Common myeloid progenitor, CD34-positive (primary cell): Measurements from ENCODE around the gene RPGRIP1L.

Source experiments
- CTCF ChIA-PET: fragments of 350-600 bp; sonication (Branson Sonifier 250); formaldehyde crosslinking; loops from one replicate; lab custom pipeline; 2021; ENCODE audit warnings: antibody characterized with exemption; lab: Charles Lee
- POLR2A ChIA-PET: fragments of 350-600 bp; sonication (Branson Sonifier 250); formaldehyde crosslinking; loops from one replicate; lab custom pipeline; 2021; ENCODE audit warnings: antibody characterized with exemption; lab: Charles Lee
- DNase-seq, 3 donors: peaks; one replicate each; pipeline versions ENCODE4 v3.0.0 to v3.0.0-alpha.2; 2013
- H3K27ac ChIP-seq, 2 experiments: 1 replicate in 1 of 2; 2 replicates in 1 of 2; pipeline ENCODE4 v1.7.0; 2013; ENCODE audit warnings: inconsistent platforms in 2 of 2, low read length in 2 of 2, mild to moderate bottlenecking in 2 of 2, low read depth in 1 of 2, moderate library complexity in 1 of 2; ENCODE audit not compliant: severe bottlenecking in 2 of 2, insufficient read depth in 1 of 2, poor library complexity in 1 of 2
- H3K27me3 ChIP-seq, 5 experiments: replicated peaks in 2 of 5; 1 replicate in 3 of 5; 2 replicates in 2 of 5; pipeline versions ENCODE4 v1.6.1 to v1.7.0; 2013; ENCODE audit warnings: low read length in 4 of 5, mild to moderate bottlenecking in 2 of 5, moderate library complexity in 2 of 5, inconsistent platforms in 1 of 5; ENCODE audit not compliant: insufficient read depth in 5 of 5, control insufficient read depth in 4 of 5
- H3K36me3 ChIP-seq, 4 experiments: 1 replicate in 2 of 4; 2 replicates in 2 of 4; pipeline versions ENCODE4 v1.6.1 to v1.7.0; 2013; ENCODE audit warnings: low read length in 3 of 4, control low read depth in 1 of 4, mild to moderate bottlenecking in 1 of 4; ENCODE audit not compliant: control insufficient read depth in 4 of 4, insufficient read depth in 4 of 4
- H3K4me1 ChIP-seq, 4 experiments: 1 replicate in 3 of 4; 2 replicates in 1 of 4; pipeline versions ENCODE4 v1.6.1 to v1.7.1; 2013; ENCODE audit warnings: low read length in 3 of 4, mild to moderate bottlenecking in 3 of 4, control low read depth in 1 of 4, inconsistent platforms in 1 of 4, moderate library complexity in 1 of 4; ENCODE audit not compliant: control insufficient read depth in 4 of 4, insufficient read depth in 4 of 4; ENCODE audit errors: control extremely low read depth in 1 of 4
- H3K4me3 ChIP-seq, 7 experiments: 1 replicate in 4 of 7; 2 replicates in 3 of 7; pipeline versions ENCODE4 v1.5.1 to v1.7.0; 2013; ENCODE audit warnings: mild to moderate bottlenecking in 7 of 7, low read length in 6 of 7, moderate library complexity in 6 of 7, inconsistent platforms in 2 of 7, low read depth in 2 of 7, control low read depth in 1 of 7; ENCODE audit not compliant: insufficient read depth in 4 of 7, control insufficient read depth in 1 of 7; ENCODE audit errors: extremely low read depth in 1 of 7
- H3K9me3 ChIP-seq, 5 experiments: 1 replicate in 4 of 5; 2 replicates in 1 of 5; pipeline versions ENCODE4 v1.6.1 to v1.7.1; 2013; ENCODE audit warnings: low read length in 4 of 5, mild to moderate bottlenecking in 2 of 5, inconsistent platforms in 1 of 5, low read depth in 1 of 5, moderate library complexity in 1 of 5; ENCODE audit not compliant: control insufficient read depth in 4 of 5, insufficient read depth in 2 of 5; ENCODE audit errors: control extremely low read depth in 1 of 5
- WGBS: methylation state at CpG from one replicate; pipeline ENCODE4 v1.1.5; 2013; ENCODE audit not compliant: insufficient coverage; 5-methylcytosine and 5-hydroxymethylcytosine counted together

The RPGRIP1L gene

GRCh38 chr16:53642094-53642493, 61.6 kb downstream of the RPGRIP1L start:
- no peaks in the 10 kb centered on the region for H3K4me1 ChIP-seq
- peaks cover 0 to 18% (median 10%) of the 10 kb centered on the region in 4 experiments for H3K36me3 ChIP-seq
- ChIA-PET POLR2A (no interaction called here), CTCF (interaction anchor here (1.1 kb wide), 1 partner anchor 10 kb away, joined by 4 read pairs; no protein-coding TSS in a partner anchor)
- peaks cover 0 to 27% (median 6%) of the 10 kb centered on the region in 5 experiments for H3K9me3 ChIP-seq
- no peak overlapping the region for H3K4me3 ChIP-seq
- no peaks in the 10 kb centered on the region for H3K27me3 ChIP-seq
- DNase-seq: no peak
- H3K27ac ChIP-seq: no peak overlapping the region
- WGBS: 94% methylated on average over 3 of the region's 5 CpGs

DNA sequence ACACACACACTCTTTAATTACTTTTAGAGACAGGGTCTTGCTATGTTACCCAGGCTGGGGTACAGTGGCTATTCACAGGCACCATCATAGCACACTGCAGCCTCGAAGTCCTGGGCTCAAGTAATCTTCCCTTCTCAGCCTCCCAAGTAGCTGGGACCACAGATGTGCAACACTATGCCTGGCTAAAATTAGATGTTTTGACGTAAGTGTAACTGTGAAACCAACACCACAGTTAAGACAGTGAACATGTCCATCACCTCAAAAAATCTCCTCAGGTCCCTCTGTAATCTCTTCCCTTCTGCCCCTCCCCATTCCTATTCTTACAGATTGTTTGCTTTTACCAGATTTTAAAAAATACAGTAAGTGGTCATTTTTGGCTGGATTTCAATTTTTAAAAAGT, 66.7 kb downstream of the RPGRIP1L start:
- POLR2A ChIA-PET: no interaction called here
- WGBS: 100% methylated on average over 1 of the region's 2 CpGs
- CTCF ChIA-PET: no interaction called here

GRCh38 chr16:53632526-53632925, 71.1 kb downstream of the RPGRIP1L start:
- 100% methylated on average over 2 of the region's 2 CpGs for WGBS
- no peak overlapping the region for H3K27ac ChIP-seq
- H3K27me3 ChIP-seq: no peaks in the 10 kb centered on the region
- no peaks in the 10 kb centered on the region for H3K9me3 ChIP-seq
- DNase-seq: no peak
- no peak overlapping the region for H3K4me3 ChIP-seq
- POLR2A ChIA-PET: no interaction called here
- peaks cover 0 to 12% (median 4%) of the 10 kb centered on the region in 4 experiments for H3K36me3 ChIP-seq
- H3K4me1 ChIP-seq: no peaks in the 10 kb centered on the region
- CTCF ChIA-PET: no interaction called here

More for the DNA sequence above, 66.7 kb downstream of the RPGRIP1L start:
- Histone ChIP-seq H3K27me3 (no peaks in the 10 kb centered on the region), H3K9me3 (no peaks in the 10 kb centered on the region), H3K27ac (no peak overlapping the region), H3K4me1 (no peaks in the 10 kb centered on the region), H3K4me3 (no peak overlapping the region), H3K36me3 (peaks cover 0 to 15% (median 5%) of the 10 kb centered on the region in 4 experiments)
- no peak for DNase-seq

DNA sequence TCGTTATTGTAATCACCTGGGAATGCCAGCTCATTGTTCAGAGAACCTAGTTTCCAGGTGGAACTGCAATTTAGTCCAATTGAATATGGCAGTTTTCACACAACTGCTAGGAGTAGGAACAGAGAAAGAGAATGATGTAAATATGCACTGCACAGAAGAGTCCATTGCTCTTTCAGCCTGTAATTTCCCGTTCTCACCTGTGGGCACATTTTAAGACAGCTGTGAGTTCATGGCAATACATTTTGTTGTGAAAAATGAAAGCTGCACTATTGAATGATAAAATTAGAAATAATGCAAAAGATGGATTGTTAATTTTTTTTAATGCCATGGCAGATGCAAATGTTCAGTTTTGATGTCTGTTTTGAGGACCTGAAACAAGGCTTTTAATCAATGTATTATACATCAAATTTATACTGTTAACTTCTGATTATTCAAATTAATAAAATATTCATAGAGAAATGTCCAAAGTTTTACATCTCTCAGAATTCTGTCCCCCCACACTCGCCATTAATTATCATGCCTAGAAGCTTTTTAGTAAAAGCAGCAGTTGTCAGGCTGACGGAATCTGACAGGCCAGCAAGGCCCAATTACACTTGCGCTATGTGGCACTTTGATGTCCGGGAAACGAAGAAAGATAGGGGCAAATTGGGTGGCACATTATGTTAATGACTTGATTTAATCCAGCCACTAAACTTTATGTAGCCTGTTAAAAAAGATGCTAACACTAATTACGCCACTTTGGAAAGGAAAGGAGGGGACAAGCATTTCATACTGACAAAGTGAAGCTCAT, 72.2 kb downstream of the RPGRIP1L start:
- no peak for DNase-seq
- POLR2A ChIA-PET: no interaction called here
- Histone ChIP-seq H3K36me3 (peaks cover 0 to 8% (median 4%) of the 10 kb centered on the region in 4 experiments), H3K27me3 (no peaks in the 10 kb centered on the region), H3K4me1 (no peaks in the 10 kb centered on the region), H3K27ac (no peak overlapping the region), H3K9me3 (no peaks in the 10 kb centered on the region), H3K4me3 (no peak overlapping the region)
- CTCF ChIA-PET: no interaction called here
- WGBS: 88% methylated on average over 5 of the region's 8 CpGs

DNA sequence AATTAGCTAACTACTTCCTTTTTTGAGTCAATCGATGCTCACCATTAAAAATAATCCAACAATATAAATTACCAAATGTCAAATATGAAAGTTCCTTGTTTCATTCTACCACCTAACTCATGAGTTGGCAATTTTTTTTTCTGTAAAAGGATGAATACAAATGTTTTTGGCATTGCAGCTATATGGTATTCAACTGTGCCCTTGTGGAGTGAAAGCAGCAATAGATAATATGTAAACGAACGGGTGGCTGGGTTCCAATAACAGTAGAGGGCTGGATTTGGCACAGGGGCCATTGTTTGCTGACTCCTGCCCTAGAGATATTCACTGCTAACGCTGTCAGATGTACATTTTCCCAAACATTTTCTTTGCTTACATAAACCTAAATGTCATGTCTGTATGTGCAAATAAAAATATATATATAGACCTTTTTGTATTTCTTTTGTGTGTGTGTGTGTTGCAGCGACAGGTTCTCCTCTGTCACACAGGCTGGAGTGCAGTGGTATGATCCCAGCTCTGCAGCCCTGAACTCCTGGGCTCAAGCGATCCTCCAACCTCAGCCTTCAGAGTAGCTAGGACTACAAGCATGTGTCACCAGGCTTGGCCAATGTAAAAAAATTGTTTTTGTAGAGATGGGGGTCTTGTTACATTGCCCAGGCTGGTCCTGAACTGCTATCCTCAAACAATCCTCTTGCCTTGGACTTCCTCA, 73.9 kb downstream of the RPGRIP1L start:
- Histone ChIP-seq H3K4me3 (no peak overlapping the region), H3K36me3 (peaks cover 0 to 8% (median 2%) of the 10 kb centered on the region in 4 experiments), H3K27ac (no peak overlapping the region), H3K27me3 (no peaks in the 10 kb centered on the region), H3K9me3 (no peaks in the 10 kb centered on the region), H3K4me1 (no peaks in the 10 kb centered on the region)
- ChIA-PET CTCF (no interaction called here), POLR2A (interaction anchor here (0.6 kb wide), 1 partner anchor 27 kb away, joined by 4 read pairs; no protein-coding TSS in a partner anchor)
- no peak for DNase-seq
- 90% methylated on average over 3 of the region's 6 CpGs for WGBS

GRCh38 chr16:53629151-53629550, 74.5 kb downstream of the RPGRIP1L start:
- CTCF ChIA-PET: no interaction called here
- WGBS: 96% methylated on average over 2 of the region's 2 CpGs
- POLR2A ChIA-PET: interaction anchor here (0.6 to 0.7 kb wide), 2 partner anchors 26 to 757 kb away, joined by 3 to 4 read pairs; no protein-coding TSS in a partner anchor

DNA sequence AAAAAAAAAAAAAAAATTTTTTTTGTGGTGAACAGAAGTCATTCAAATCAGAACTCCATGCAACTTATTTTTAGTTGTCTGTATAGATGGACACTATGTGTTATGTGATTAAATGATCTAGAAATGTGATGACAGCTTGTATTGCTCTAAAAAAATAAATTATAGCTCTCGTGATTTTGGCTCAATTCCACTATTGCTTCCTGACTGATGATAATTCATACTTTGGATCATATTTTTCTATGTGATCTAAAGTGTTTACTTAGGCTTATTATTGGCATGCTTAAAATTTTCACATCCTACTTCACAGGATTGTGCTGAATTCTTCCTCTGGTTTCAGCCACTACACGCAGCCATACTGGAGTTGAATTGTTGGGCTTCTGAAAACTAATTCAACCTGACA, 76.8 kb downstream of the RPGRIP1L start:
- no peaks in the 10 kb centered on the region for H3K27me3 ChIP-seq
- no peak overlapping the region for H3K4me3 ChIP-seq
- no peak overlapping the region for H3K27ac ChIP-seq
- DNase-seq: no peak
- no peaks in the 10 kb centered on the region for H3K9me3 ChIP-seq
- CTCF ChIA-PET: no interaction called here
- peaks cover 0 to 3% (median 0%) of the 10 kb centered on the region in 4 experiments for H3K36me3 ChIP-seq
- H3K4me1 ChIP-seq: no peaks in the 10 kb centered on the region
- no CpG with 5 or more reads among the region's 2 CpGs for WGBS
- POLR2A ChIA-PET: no interaction called here

More at GRCh38 chr16:53629151-53629550, 74.5 kb downstream of the RPGRIP1L start:
- Histone ChIP-seq H3K4me3 (no peak overlapping the region), H3K27me3 (no peaks in the 10 kb centered on the region), H3K36me3 (peaks cover 0 to 5% (median 0%) of the 10 kb centered on the region in 4 experiments), H3K9me3 (no peaks in the 10 kb centered on the region), H3K4me1 (no peaks in the 10 kb centered on the region), H3K27ac (no peak overlapping the region)
- no peak for DNase-seq
